Bone marrow (tissue), 2 donors: ENCODE data around the gene COMMD10.

Experiments
- DNase-seq, 2 donors: peaks; one replicate each; lab custom pipeline; 2025; lab: John Stamatoyannopoulos, UW

Gene COMMD10

DNA sequence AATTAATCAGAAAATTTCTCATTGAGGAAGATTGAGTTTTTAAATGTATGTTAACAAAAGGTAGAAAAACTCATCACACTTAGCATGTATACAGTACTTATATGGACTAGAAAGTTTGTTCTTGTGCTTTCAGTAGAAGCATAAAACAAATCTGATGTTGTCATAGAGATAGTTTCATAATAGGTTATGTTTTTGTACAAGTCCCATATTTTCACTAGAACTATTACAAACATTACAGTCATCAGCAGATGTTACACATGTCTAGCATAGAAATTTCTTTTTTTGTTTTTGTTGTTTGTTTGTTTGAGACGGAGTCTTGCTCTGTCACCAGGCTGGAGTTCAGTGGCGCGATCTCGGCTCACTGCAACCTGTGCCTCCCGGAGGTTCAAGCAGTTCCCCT, 131.4 kb downstream of the COMMD10 start:
- no peak for DNase-seq

DNA sequence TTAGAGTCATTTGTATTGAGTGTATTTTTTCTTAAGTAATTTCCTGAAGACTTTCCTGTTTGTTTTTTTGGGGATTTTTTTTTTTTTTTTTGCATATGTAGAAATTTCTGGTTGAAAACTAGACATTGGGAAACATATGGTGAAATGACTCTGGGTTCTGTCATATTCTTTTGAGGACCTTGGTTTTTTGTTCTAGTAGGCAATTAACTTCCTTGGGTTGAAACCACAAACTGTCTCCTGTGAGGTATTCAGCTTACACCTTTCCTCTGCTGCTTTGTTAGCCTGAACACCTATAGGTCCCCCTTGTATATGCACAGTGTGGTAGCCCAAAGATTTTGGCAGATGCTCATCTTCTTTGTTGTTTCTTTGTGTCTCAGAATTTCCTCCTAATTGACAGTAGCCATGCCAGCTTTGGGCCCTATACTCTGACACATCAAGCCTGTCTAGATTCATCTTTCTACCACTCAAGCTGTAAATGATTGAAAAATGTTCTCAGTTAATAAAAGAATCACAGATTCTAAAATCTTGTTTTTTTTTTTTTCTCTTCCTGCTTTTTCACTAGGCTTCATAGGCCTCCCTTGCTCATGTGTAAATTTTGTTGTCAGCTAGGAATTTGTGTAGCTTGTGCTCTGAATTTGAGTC, 140.6 kb downstream of the COMMD10 start:
- no peak for DNase-seq

DNA sequence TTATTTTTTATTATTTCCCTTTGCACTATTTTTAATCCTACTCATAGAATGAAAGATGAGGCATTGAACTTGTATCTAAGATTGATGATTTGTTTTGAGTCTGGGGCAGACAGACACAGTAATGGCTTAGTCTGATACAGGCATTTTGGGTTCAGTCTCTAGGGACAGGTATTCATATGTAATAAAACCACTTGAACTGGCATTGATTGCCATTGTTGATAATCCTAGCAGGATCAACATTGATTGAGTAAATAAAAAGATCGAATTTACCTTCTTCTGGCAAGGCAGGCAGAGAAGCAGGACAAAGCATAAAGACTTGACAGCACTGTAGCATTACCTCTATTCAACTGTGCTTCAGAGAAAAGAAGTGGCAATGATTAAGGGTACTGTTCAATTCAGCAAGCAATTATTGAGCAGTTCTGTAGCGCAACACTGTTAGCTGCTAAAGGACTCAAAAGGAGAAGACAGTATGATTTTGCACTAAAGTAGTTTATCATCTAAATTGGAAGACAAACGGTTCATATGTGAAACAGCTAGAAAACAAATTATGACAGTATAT, 144.4 kb downstream of the COMMD10 start:
- no peak for DNase-seq

GRCh38 chr5:116231288-116231687, 146.5 kb downstream of the COMMD10 start:
- no peak for DNase-seq

DNA sequence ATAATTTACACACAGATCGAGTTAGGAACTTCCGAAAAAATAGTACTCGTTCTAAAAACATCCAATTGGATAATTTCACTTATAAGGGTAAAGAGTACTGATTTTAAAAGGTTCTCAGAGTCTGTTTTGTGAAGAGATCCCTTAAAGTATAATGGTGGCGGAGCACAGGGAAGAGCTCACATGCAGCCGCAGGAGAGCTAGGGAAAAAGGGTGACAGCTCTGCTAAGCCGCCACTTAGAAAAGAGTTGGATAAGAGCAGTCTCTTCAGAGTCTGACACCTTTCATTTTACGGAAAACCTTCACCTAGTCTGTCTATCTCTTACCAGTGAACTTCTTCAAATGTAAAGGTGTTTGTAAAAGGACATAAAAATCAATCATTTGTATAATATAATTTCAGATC, 149.9 kb downstream of the COMMD10 start:
- no peak for DNase-seq

DNA sequence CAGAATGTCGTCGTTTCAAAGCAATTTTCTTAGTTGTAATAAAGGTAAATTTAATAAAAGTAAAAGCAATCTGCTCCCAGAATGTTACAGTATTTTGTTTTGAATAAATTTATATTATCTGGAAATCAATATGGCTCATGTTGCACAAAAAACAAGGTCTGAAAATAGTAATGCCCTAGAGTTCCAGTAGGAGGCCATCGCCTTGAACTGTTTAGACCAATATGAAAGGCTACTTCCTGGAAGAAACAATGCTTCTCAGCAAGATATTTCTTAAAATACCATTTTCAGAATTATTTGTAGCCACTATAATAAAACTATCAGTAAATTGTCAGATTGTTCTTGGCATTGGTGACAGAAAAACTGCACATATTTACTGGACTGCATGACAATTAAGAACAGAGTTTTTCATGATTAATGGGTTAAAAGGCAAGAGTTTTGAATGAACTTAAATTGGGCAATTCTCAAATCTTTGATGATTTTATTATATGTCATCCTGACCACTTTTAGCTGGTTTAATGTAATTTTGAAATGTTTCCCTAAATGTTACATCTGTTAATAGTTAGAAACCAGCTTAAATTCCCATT, 153.2 kb downstream of the COMMD10 start:
- DNase-seq = no peak

GRCh38 chr5:116242343-116242742, 157.5 kb downstream of the COMMD10 start:
- no peak for DNase-seq

GRCh38 chr5:116248432-116248831, 163.6 kb downstream of the COMMD10 start:
- DNase-seq = no peak

DNA sequence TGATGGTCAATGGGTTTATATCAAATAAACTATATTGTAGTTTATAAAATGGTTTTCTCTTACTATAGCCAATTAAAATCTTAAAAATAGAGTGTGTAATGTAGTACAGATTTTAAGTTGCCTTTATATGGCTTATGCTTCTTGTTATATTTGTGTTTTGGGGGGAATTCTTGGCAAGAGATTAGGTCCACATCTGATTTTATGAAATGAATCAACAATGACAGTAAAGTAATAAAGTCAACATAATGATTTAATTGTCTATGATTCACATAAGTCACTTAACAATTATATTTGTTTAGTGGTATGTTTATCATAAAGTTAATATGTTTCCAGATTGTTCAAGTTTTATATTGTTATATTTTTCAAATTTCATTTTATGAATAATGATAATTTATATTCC, 164.8 kb downstream of the COMMD10 start:
- no peak for DNase-seq

DNA sequence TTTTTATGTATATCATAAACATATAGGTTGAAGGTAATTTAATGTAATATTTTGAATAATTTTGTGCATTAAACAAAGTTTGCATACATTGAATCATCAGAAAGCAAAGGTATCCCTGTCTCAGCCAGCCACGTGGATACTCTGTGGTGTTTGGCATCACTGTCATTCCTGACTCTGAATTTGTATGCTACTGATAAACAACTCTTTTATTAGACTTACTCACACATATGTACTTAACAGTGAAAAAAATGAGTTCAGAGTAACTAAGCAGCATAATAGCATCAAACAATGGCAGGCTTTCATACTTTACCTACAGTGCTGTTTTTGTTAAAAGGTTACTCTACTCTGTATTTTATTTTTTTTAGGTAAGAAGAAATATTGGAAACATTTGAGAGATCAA, 171.9 kb downstream of the COMMD10 start:
- DNase-seq = no peak

DNA sequence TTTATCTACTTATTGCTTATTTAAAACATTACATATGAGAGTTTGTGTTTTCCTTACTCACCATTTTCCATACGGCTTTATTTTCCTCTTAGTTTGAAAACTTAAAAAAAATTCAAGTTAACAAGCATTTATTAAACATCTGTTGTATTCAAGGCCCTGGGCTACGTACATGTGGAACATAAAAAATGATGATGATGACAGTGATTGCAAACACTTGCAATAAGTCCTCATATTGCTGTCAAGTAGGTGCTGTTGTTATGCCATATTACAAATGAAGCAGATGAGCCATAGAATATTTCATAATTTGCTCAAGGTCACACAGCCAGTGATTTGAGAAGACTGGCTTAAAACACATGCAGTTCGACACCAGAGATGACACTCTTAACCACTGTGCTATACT, 180.6 kb downstream of the COMMD10 start:
- no peak for DNase-seq

DNA sequence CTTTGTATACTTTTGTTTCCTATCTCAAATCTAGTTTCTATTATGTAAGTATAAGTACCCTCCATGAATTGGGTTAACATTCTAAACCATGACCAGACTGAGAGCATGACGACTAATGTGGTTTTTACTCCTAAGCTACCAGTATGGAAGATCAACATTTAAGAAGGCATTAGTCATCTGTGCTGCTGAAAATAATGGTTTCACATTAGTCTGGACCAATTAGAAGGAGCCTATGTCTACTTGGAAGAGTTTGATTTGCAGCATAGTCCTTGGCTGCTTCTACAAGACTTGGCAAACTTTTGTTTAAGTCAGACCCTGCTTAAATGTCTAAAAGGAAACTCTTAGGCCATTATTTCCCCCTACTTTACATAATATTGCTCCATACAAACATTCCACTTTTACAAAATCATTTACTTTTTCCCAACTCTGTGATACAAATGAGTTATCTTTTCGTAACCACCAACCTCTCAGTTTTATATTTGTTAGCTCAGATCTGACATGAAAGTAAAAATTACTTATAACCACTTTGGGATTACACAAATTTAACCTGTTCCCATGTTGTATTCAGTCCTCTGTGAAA, 186.7 kb downstream of the COMMD10 start:
- no peak for DNase-seq

DNA sequence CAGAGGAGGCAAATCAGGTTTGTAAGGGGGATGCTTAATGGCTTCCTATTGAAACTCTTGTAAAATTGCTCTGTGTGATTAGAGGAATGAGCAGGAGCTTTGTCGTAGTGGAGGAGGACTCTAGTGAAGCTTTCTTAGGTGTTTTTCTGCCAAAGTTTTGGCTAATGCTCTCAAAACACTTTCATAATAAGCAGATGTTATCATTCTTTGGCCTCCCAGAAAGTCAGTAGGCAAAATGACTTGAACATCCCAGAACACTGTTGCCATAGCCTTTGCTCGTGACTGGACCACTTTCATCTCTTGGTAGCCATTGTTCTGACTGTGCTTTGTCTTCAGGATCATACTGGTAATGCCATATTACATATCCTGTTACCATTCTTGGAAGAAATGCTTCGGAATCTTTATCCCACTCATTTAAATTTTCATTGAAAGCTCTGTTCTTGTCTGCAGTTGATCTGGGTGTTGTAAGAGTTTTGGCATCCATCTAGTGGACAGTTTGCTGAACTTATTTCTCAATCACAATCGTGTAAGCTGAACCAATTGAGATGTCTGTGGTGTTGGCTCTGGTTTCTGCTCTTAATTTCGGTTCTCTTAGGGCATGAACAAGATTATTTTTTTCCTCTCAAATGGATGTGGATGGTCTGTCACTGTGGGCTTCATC, 187.6 kb downstream of the COMMD10 start:
- DNase-seq = no peak

DNA sequence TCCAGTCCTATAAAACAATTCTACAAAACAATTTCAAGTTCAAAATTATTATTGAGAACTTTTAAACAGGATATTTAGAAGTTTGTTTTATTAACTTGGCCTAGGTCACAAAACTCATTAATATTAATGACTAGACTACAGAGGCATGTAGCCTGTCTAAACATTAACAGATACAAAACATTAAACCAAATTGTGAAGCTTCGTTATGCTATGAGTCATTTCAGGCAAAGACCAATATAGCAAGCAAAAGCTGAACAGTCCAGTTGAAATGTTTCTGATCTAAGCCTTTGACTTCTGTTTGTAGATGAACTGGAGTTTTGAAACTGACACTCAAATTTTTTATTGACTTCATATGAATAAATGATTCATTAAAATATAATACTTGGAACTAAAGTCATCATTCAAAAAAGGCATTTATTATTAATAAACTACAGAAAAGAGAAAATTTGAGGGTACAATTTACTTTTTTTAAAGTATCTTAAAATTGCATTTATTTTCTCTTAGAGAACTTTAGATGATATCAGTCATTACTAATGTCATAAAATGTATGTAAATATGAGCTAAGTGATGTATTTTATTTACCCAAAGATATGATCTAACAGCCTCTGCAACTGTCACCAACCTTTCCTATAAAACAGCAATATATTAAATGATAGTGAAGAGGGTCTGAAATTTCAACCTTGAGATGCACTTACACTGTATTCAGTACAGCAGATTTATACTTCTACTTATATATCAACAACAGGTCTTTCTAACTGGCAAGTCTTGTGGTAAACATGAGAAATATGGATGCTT, 188.8 kb downstream of the COMMD10 start:
- no peak for DNase-seq

GRCh38 chr5:116274251-116274650, 189.4 kb downstream of the COMMD10 start:
- no peak for DNase-seq

DNA sequence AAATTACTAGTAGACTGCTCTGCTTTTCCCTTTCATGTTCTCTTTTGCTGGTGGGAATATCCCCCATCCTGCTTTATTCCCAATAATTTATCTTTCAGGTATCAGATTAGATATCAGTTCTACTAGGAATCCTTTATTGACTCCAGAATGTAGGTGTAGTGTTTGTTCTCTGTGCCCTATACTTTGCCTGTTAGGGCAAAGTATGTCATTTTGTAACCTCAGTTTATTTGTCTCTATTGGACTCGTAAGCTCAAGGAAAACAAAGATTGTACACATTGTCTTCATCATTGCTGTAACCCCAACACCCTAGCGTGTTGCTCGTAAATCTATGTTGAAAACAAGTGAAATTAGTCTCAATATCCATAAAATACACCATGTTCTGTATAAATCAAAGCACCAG, 190.5 kb downstream of the COMMD10 start:
- DNase-seq = no peak

GRCh38 chr5:116276952-116277351, 192.1 kb downstream of the COMMD10 start:
- DNase-seq = no peak

DNA sequence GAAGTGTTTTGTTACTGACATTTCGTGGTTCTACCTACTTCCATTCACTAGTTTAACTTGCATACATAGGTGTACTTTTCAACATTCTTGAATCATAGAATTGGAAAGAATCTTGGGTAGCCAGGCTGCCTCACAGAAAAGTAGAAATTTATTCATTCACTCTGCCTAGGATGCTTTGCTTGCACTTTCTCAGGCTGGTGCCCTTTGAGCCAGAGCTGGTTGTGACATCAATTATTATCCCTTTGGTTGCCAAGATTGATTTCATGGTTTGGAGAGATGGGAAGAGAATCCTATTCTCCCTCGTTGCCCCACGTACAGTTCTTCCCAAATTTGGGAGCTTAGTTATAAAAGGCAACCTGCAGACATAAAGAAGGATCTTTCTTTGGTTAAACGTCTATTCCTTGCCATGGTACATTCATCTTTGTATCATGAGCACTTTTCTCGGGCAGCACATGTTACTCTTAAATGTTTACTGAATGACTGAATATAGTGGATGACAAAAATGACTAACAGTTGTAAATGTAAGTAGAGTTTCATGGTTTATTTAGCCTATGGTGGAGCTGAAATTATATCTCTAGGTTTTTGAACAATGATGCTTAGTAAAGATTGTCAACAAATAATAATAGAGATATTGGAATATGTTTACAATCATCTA, 195.5 kb downstream of the COMMD10 start:
- DNase-seq = no peak

DNA sequence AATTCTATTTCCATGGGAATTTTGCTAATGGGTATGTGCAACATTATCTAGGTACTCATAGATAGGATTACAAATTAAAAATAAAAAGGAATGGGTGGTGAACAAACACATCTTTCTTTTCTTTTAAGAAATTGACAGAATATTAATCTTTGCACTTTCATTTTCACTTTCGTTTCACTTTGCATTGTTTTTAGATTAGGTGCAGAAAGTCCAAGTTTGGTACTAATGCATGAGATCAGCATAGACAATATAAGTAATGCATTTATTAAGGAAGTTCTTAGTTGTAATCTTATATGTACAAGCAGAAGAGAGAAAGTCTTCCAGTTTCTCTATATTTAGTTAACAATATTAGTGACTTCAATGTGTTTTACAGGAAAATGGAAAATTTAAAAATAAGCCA, 196.5 kb downstream of the COMMD10 start:
- DNase-seq = no peak

- DNase-seq = no peak
Observed at GRCh38 chr5:116288524-116288923, 203.7 kb downstream of the COMMD10 start.

DNA sequence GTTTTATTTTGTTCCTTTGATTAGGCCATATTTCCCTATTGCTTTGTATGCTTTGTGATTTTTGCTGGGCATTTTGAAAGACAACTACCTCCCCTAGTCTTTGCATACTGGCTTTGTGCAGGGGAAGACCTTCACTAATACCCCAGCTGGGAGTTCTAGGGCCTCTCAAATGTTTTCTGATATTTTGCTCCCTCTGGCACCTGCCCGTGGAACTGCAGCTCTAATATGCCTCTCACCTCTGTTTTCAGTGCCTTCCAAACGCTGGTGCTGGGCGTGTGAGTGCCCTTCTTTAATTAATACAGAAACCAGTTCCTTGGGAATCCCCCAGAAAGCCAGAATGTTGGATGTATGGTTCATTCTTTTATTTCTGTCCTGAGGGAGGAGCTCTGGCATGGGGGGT, 204.5 kb downstream of the COMMD10 start:
- DNase-seq = no peak

- no peak for DNase-seq
Observed at GRCh38 chr5:116291271-116291670, 206.4 kb downstream of the COMMD10 start.
